K562 (cell line): Measurements from ENCODE around the gene SLC1A5.

Source experiments
- EGR1 ChIP-seq: fragments of 450-650 bp; conservative IDR thresholded peaks from 2 replicates; pipeline ENCODE4 v1.6.1; 2017; ENCODE audit warnings: mild to moderate bottlenecking
- FOXK1 ChIP-seq: sonication (generic); formaldehyde crosslinking; IDR thresholded peaks from 2 replicates; pipeline ENCODE4 v1.8.0; 2022; ENCODE audit warnings: missing genetic modification reagents, mild to moderate bottlenecking, borderline replicate concordance
- KLF16 ChIP-seq: IDR thresholded peaks from 2 replicates; pipeline ENCODE4 v1.6.1; 2016; ENCODE audit warnings: antibody characterized with exemption
- POLR2A ChIP-seq: fragments of 450-650 bp; conservative IDR thresholded peaks from 2 replicates; pipeline ENCODE4 v1.6.1; 2016
- POLR2AphosphoS5 ChIP-seq: IDR thresholded peaks from 2 replicates; pipeline ENCODE4 v1.6.1; 2011; ENCODE audit warnings: mild to moderate bottlenecking, low read depth, low read length, moderate library complexity; ENCODE audit not compliant: control insufficient read depth, insufficient read depth
- SIN3B ChIP-seq: fragments of 450-650 bp; IDR thresholded peaks from 2 replicates; pipeline ENCODE4 v1.6.1; 2017; ENCODE audit warnings: low read depth, mild to moderate bottlenecking, moderate library complexity
- ZNF274 ChIP-seq: IDR thresholded peaks from 2 replicates; pipeline ENCODE4 v1.6.1; 2011; ENCODE audit warnings: low read depth, mild to moderate bottlenecking, low read length, moderate library complexity, borderline replicate concordance
- TF ChIP-seq, protein P1 (sequence below), 3 experiments: IDR thresholded peaks in 2 of 3; conservative IDR thresholded peaks in 1 of 3; 2 replicates each; pipeline ENCODE4 v1.5.1; 2011 to 2012; ENCODE audit warnings: low read length in 3 of 3, mild to moderate bottlenecking in 3 of 3, control low read depth in 2 of 3, improper control_type of control experiment in 1 of 3, inconsistent platforms in 1 of 3, low read depth in 1 of 3, mixed read lengths in 1 of 3, moderate library complexity in 1 of 3; ENCODE audit not compliant: insufficient read depth in 2 of 3
- TF ChIP-seq, protein P2 (sequence below): sonication (generic); formaldehyde crosslinking; IDR thresholded peaks from 2 replicates; pipeline ENCODE4 v1.8.0; 2023; ENCODE audit warnings: missing genetic modification reagents, mild to moderate bottlenecking, borderline replicate concordance
- TF ChIP-seq, protein P3 (sequence below): IDR thresholded peaks from 2 replicates; pipeline ENCODE4 v1.6.1; 2016; ENCODE audit warnings: missing genetic modification characterization, missing compliant biosample characterization
- TF ChIP-seq, protein P4 (sequence below): sonication (generic); formaldehyde crosslinking; IDR thresholded peaks from 2 replicates; pipeline ENCODE4 v1.8.0; 2022; ENCODE audit warnings: missing genetic modification reagents, mild to moderate bottlenecking, borderline replicate concordance

DNA sequence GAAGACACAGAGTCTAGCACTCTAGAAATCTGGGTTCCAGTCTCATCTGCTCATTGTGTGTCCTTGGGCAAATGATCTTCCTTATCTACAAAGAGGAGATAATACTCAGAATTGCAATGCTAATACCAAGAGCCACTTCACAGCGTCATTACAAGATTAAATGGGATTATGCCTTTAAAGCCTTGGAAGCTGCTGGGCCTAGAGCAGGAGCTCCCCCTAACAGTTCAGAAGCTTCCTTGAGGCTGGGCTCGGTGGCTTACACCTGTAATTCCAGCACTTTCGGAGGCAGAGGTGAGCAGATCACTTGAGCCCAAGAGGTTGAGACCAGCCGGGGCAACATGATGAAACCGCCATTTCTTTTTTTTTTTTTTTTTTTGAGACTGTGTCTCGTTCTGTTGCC lies 34.7 kb upstream of the SLC1A5 start:
- TF ChIP-seq EGR1 = no peak
- TF ChIP-seq, protein P1, sequence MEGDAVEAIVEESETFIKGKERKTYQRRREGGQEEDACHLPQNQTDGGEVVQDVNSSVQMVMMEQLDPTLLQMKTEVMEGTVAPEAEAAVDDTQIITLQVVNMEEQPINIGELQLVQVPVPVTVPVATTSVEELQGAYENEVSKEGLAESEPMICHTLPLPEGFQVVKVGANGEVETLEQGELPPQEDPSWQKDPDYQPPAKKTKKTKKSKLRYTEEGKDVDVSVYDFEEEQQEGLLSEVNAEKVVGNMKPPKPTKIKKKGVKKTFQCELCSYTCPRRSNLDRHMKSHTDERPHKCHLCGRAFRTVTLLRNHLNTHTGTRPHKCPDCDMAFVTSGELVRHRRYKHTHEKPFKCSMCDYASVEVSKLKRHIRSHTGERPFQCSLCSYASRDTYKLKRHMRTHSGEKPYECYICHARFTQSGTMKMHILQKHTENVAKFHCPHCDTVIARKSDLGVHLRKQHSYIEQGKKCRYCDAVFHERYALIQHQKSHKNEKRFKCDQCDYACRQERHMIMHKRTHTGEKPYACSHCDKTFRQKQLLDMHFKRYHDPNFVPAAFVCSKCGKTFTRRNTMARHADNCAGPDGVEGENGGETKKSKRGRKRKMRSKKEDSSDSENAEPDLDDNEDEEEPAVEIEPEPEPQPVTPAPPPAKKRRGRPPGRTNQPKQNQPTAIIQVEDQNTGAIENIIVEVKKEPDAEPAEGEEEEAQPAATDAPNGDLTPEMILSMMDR (IDR thresholded peaks at IDR 0.05 in 2 of 3, conservative IDR thresholded peaks at IDR 0.05 in 1 of 3; ENCODE audit: insufficient read depth in 2 of 3, low read depth in 1 of 3, low read length in 3 of 3) = peak in 1 of 3 experiments; percentile 8; a peak in 1 of 6 replicates
- TF ChIP-seq ZNF274 = no peak
- TF ChIP-seq, protein P2, sequence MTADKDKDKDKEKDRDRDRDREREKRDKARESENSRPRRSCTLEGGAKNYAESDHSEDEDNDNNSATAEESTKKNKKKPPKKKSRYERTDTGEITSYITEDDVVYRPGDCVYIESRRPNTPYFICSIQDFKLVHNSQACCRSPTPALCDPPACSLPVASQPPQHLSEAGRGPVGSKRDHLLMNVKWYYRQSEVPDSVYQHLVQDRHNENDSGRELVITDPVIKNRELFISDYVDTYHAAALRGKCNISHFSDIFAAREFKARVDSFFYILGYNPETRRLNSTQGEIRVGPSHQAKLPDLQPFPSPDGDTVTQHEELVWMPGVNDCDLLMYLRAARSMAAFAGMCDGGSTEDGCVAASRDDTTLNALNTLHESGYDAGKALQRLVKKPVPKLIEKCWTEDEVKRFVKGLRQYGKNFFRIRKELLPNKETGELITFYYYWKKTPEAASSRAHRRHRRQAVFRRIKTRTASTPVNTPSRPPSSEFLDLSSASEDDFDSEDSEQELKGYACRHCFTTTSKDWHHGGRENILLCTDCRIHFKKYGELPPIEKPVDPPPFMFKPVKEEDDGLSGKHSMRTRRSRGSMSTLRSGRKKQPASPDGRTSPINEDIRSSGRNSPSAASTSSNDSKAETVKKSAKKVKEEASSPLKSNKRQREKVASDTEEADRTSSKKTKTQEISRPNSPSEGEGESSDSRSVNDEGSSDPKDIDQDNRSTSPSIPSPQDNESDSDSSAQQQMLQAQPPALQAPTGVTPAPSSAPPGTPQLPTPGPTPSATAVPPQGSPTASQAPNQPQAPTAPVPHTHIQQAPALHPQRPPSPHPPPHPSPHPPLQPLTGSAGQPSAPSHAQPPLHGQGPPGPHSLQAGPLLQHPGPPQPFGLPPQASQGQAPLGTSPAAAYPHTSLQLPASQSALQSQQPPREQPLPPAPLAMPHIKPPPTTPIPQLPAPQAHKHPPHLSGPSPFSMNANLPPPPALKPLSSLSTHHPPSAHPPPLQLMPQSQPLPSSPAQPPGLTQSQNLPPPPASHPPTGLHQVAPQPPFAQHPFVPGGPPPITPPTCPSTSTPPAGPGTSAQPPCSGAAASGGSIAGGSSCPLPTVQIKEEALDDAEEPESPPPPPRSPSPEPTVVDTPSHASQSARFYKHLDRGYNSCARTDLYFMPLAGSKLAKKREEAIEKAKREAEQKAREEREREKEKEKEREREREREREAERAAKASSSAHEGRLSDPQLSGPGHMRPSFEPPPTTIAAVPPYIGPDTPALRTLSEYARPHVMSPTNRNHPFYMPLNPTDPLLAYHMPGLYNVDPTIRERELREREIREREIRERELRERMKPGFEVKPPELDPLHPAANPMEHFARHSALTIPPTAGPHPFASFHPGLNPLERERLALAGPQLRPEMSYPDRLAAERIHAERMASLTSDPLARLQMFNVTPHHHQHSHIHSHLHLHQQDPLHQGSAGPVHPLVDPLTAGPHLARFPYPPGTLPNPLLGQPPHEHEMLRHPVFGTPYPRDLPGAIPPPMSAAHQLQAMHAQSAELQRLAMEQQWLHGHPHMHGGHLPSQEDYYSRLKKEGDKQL (CRISPR knock-in tag) = no peak
- TF ChIP-seq POLR2AphosphoS5 = no peak
- no peak for TF ChIP-seq KLF16
- TF ChIP-seq, protein P3, sequence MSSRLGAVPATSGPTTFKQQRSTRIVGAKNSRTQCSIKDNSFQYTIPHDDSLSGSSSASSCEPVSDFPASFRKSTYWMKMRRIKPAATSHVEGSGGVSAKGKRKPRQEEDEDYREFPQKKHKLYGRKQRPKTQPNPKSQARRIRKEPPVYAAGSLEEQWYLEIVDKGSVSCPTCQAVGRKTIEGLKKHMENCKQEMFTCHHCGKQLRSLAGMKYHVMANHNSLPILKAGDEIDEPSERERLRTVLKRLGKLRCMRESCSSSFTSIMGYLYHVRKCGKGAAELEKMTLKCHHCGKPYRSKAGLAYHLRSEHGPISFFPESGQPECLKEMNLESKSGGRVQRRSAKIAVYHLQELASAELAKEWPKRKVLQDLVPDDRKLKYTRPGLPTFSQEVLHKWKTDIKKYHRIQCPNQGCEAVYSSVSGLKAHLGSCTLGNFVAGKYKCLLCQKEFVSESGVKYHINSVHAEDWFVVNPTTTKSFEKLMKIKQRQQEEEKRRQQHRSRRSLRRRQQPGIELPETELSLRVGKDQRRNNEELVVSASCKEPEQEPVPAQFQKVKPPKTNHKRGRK (tag) = no peak
- TF ChIP-seq POLR2A = no peak
- no peak for TF ChIP-seq FOXK1 (CRISPR knock-in tag)
- TF ChIP-seq SIN3B = no peak
- TF ChIP-seq, protein P4, sequence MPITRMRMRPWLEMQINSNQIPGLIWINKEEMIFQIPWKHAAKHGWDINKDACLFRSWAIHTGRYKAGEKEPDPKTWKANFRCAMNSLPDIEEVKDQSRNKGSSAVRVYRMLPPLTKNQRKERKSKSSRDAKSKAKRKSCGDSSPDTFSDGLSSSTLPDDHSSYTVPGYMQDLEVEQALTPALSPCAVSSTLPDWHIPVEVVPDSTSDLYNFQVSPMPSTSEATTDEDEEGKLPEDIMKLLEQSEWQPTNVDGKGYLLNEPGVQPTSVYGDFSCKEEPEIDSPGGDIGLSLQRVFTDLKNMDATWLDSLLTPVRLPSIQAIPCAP (CRISPR knock-in tag) = no peak
